Posterior cingulate gyrus (tissue), 11 donors: Measurements from ENCODE around the gene GABBR2.
A peak's percentile ranks its signal among the peaks of the same experiment; 100 is the strongest.

Source experiments
- DNase-seq, 10 donors: peaks; one replicate each; pipeline versions ENCODE4 v3.0.0 to v3.0.0-alpha.2; 2020 to 2021; ENCODE audit warnings: mixed read lengths in 3 of 10
- intact Hi-C: fragments of 100-400 bp; cut with DNase I; formaldehyde crosslinking; loops from one replicate; pipeline ENCODE4 v1.15.1; 2023

GABBR2 gene

DNA sequence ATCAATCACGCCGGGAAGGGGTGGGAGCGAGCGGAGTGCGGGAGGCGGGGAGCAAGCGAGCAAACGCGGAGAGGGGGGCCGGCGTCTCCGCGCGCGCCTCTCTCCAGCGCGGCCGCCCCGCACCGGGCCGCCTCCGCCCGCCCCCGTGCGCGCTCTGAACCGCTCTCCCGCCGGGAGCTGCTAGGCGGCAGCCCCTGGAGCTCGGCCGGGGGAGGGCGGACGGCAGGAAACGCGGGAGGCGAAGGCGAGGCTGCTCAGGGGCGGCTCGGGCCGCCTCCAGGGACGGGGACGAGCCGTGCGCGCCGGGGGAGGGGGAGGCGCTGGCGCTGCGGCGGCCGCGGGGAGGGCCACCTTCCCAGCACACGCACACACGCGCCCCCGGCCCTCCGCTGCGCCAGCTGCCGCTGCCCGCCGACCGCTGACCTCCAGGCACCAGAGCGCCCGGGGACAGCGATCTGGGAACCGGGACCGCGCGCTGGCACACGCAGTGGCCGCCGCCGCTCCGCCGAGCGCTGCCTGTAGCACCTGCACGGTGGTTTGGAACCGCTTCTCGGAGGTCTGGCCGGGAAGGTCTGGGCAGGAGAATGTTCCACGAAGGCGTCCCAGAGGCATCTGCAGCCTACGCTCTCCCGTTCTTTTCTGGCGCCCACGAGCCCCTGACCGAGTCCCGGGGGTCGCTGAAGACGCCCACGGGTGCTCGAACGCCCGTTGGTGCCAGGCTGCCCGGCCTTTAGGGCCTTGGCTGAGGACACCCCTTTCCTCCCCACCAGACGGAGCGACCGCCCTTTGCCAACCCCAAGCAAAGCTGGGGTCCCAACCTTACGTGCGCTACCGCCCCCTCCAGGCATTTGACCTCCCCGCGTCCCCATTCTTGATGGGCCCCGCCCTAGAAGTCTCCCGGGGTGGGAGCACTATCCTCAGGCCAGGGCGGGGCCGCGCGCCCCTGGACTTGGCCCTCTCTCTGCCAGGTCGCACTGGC is at the start of gene GABBR2:
GABBR2 (minus strand) TSS at position 3 of the 979 bp plus-strand sequence. CDS start 198 bp downstream, outside the sequence.
- intact Hi-C loops = no loop called here

DNA sequence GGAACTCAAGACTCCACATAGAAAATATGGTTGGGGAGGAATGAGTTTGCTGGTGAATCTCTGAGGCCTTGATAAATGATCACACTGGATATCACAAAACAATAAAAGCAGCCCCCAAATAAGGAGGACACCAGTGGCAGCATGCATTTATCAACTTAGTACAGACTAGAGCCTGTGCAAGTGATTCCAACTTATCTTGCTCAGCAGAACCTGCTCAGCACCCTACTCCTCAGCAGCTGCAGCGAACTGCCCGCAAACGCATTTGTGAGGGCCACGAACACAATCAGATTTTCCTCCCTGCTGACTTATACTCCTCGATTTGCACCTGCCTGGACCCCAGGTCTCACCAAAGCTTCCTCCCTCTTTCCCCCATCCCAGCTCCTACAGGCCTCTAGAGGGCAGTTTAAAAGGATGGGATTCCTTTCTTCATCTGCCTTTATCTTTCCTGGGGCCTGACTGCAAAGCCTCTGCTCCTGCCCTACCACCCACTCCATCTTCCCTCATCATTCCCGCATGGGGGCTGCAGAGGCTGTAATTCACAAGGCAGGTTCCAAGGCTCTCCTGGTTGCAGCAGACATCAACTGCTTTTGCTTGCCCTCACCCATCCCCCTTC is 46.4 kb upstream of the GABBR2 start:
- no peak for DNase-seq
- intact Hi-C loops = no loop called here

More for the DNA sequence above, at the start of gene GABBR2:
- peak in 8 of 10 donors; percentile 31 to 92 (median 49) for DNase-seq

DNA sequence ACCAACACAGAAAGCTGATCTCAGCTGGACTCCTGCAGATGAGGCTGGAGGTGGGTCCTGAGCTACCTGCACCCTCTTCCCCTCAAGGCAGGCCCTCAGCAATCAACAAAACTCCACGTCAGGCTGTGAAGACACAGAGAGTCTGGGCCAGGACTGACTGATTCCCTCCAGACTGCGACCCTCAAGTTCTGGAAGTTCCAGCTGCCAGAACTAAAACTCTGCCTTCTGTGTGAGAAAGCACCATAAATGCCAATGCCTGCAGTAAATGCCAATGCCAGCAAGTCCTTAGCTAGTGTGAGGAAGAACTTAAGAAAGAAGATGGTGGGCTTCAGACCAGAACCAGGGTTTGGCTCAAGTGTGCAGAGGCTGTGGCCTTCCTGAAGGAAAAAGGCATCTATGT is 42.5 kb upstream of the GABBR2 start:
- DNase-seq = no peak

DNA sequence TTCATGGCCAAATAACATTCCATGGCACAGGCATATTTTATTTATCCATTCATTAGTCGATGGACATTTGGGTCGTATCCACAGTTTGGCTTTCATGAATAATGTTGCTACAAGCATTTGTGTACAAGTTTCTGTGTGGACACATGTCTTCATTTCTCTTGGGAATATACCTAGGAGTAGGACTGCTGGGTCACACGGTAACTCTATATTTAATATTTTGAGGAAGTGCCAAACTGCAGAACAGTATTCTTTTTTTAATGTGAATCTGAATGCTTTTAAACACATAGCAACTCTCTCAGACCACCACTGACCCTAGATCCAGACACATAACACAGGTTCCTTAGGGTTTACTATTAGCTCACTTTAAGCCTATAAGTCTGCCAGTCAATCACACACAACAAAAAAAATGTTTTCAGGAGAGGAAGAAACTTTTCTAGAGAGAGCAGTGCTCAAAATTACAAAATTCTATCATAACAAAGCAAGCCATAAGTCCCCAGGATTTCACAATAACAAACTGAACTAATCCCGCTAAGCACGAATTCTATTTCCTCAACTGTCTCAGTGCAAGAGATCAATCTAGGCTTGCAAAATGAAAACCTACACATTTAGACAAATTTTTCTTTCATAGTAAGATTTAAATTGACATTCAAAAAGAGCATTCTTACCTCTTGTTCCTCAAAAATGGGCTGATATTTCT is 41.8 kb upstream of the GABBR2 start:
- intact Hi-C loops = no loop called here
- no peak for DNase-seq

More for the DNA sequence above, 42.5 kb upstream of the GABBR2 start:
- intact Hi-C loops = no loop called here

DNA sequence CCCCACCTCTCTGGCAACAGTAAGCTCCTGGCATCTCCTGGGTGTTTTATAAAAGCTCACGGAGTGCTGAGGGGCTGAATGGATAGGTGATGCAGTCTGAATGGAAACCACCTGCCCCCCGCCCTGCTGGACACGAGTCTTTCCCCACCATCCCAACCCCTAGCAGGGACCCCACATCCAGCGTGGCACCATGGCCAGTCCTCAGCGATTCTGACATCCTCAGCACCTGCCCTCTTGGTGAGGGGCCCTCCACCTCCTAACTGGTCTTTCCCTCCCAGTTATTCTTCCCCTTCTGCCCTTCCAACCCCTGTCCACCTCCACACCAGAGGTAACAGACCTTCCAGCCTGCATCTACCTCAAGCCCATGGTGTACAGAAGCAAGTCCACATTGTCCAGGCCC is 38.7 kb upstream of the GABBR2 start:
- intact Hi-C loops = no loop called here
- no peak for DNase-seq

DNA sequence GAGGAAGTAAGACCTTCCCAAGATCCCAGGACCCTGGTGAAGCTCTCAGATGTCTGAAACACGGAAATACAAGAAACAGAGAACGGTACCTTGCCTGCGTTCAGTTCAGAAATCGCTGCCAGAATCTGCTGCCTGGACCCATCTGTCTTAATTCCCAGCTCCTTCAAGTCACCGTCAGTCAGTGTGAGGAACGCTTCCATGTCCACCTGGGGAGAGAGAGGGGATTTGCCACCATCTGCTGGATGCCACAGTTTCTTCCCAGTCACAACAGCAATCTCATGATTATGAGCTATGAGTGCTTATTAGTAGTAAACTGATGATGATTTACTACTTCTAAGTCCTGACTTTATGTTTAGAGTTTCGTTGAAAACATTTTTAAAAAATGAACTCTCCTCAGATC is 36.7 kb upstream of the GABBR2 start:
- no peak for DNase-seq
- intact Hi-C loops = no loop called here

DNA sequence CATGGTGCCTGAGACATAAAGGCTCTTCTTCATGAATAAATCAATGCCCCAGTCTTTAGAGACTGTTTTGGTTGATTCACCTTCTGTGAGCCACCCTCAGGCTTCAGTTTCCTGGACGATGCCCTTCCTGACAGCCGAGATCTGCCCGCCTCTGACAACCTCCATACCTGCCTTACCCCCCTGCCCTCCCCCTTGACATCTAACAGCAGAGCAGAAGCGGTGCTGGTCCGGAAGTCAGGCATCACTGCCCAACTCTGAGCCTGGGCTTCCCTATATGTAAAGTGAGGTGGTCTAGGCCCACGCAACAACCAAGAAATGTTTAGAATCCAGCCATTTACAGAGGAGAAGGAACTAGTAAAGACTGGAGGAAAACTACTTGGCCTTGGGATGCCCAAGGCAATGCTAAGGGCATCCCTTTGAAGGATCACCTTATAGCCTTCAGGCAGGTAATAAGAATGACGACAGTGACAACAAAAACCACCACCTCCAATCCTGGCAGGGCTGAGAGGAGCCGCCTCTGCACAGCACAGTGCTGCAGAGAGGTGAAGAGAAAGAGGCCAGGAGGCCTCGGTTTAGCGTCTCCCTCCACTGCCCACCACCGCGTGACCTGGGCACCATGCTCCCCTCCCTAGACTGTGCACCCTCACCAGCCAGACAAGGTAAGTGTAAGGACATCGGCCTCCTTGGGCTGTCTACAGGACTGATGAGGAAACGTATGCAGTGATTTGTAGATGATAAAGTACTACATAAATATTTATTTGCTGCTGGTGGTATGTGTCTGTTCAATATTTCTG is 35.3 kb upstream of the GABBR2 start:
- intact Hi-C loops = no loop called here
- DNase-seq = no peak

DNA sequence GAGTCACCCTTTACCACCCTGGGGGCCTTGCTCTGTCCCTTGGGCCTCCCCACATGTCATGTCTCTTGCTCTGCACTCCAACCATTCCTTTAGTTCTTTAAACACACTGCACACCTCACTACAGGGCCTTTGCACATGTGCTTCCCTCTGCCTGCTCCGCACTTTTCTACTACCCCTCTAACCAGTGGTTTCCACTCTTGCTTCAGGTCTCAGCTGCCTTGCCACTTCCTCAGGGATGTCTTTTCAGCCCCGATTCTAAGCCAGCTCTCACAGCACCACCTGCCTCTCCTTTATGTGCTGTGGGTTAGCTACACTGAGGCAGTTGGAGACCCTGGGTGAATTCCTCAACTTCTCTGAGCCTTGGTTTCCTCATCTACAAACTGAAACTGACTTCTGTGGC is 34.6 kb upstream of the GABBR2 start:
- DNase-seq = no peak
- intact Hi-C loops = no loop called here

DNA sequence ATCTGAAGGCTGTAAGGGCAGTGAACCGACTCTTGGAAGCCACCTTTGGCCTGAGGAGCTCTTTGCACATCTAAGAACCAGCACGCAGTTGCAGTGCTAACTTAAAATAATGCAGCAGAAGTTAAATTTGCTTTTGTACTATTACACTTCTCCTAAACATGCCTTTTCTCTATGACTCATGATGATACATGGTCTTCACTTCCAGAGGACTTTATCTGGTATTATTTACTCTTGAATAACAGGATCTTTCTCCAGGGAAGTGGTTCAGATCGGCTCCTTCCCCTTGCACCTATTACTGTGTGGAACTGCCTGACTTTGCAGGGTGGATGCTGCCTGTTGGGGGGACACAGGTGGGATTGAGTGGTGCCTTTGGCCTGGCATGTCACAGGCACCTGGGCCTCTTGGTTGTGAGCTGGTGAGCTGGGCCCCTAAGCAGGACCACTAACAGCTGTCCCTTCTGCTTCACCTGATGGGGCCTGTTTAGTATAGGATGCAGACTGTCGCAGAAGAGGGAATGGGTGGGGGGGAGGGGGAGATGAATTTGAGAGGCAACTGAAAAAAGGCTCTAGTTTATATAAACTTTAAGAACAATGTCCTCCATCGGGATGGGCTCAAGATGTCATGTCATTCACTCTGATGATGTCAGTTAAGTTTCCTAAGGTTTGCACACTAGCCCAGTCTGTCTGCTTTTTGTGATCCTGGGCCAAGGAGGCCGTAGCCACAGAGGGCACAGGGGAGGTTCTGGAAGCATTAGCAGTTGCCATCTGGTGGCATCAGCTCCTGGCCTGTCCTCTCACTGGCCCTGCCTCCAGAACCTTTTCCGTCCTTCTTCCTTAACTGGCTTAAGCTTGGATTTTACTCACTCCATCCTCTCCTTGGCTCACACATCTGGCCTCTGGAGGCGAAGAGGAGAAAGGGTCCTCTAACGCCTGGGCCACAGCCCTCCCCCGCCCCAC is 33.9 kb upstream of the GABBR2 start:
- intact Hi-C loops = no loop called here

DNA sequence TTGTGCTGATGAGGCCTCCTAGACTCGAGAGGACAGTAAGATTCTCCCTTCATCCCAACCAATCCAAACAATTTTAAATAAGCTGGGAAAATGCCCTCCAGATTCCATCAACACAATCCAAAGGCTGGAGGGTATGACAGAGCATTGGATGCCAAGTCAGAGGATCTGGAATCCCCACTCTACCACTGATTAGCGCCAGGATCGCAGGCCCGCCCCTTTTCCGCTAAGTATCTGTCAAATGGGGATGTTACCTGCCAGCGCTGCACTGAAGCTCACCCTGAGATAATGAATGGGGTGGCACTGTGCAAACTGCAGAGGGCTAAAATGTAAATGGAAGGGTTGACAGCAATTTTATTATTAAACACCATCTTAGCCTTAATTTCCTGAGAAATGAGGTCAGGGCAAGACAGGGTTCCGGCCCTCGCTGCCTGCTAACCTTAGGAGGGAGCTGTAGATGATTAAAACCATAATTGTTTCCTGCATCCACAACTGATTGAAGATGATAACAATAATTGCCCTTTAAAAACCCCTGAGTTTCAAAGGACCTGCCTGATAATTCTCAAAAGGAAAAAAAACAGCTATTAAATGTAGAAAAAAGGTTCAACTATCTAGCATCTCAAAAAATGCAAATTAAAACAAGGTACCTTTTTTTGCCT is 31.6 kb upstream of the GABBR2 start:
- intact Hi-C loops = no loop called here
- no peak for DNase-seq

More for the DNA sequence above, 33.9 kb upstream of the GABBR2 start:
- no peak for DNase-seq

DNA sequence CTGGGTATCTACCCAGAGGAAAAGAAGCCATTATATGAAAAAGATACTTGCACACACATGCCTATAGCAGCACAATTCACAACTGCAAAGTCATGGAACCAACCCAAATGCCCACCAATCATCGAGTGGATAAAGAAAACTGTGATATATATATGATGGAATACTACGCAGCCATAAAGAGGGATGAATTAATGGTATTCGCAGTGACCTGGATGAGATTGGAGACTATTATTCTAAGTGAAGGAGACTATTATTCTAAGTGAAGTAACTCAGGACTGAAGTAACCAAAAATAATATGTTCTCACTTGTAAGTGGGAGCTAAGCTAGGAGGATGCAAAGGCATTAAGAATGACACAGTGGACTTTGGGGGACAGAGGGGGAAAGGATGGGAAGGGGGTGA is 30.0 kb upstream of the GABBR2 start:
- no peak for DNase-seq
- intact Hi-C loops = no loop called here

DNA sequence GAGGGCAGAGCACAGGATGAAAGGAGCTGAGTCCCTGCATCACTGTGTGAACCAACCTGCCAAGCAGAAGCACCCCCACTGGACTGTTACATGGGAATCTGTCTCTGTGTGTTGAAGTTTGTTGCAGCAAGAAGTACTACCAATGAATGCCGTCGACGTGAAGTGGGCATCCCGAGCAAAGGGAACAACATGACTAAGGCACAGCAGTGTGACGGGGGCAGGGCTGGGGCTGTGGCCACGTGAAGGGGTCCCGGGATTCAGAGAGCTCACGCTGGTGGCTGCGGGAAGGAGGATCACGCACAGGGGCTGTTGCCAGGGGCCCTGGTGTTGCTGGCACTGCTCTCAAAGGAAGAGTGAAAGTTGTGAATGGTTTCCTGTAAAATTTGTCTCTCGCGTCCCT is 27.5 kb upstream of the GABBR2 start:
- intact Hi-C loops = no loop called here
- no peak for DNase-seq

DNA sequence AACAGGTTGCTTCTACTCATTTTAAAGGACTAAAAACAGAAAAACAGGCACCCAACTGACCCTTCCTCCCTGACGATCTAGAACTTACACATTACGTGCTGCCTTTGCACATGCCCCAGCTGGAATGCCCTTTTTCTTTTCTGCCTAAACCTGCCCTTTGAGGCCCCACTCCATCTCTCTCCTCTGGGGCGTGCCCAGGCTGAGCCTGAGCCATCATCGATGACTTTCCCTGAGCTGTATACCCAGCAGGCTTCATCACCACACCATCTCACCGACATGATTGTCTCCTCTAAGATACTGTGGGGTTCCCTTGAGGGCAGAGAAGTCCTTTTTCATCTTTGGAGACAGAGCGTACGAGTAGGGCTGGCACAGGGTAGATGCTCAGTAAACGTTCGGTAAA is 24.1 kb upstream of the GABBR2 start:
- intact Hi-C loops = no loop called here
- no peak for DNase-seq

DNA sequence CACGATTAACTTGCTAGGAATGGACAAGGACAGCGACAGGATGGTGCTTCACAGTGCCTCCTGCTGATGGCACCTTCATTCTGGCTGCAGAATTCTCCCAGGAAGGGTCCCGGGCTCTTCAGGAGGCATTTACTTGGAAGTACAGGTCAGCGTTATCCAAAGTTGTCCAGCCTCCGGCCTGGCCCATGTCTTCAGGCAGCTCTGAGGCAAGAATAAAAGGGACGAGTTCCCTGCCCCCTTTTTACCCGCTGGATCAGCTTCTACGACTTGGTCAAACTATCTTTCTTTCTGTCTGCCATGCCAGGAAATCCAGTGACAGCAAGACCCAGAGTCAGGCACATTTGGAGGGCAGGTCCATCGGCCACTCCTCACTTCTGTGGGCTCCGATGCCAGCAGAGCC is 23.4 kb upstream of the GABBR2 start:
- intact Hi-C loops = no loop called here
- no peak for DNase-seq

DNA sequence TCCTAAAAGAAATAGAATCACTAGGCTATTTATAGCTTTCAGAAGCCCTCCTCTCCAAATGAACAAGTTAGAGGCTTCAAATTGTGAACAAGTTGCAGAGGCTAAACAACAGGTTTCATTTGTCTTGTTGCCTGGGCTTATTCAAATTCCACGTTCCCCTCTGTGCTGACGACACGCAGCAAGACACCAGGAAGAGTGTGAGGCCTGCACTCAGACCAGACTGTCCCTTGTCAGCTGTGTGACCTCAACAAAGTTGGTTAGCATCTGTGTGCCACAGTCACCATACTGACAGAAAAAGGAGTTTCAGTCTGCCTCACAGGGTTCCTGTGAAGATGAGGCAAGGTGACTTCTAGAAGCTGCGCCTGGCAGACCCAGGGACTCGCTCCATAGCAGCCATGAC is 22.1 kb upstream of the GABBR2 start:
- intact Hi-C loops = no loop called here
- no peak for DNase-seq

DNA sequence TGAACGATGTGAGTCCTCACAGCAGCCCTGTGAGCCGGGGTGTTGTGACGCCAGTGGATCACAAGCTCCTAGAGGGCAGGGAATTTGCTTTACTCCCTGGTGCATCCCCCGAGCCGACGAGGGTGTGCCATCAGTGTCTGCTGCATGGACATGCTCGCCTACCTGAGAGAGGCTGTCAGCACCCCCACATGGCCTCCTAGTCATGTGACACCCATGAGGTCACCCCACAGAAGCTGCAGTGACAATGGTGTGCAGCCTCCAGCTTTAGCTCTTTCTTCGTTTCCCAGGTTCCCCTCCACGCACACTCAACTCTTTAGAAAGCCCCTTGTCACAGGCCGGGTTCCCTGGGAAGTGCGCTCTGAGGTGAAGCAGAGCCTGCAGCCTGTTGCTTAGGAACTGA is 19.8 kb upstream of the GABBR2 start:
- no peak for DNase-seq
- intact Hi-C loops = no loop called here

DNA sequence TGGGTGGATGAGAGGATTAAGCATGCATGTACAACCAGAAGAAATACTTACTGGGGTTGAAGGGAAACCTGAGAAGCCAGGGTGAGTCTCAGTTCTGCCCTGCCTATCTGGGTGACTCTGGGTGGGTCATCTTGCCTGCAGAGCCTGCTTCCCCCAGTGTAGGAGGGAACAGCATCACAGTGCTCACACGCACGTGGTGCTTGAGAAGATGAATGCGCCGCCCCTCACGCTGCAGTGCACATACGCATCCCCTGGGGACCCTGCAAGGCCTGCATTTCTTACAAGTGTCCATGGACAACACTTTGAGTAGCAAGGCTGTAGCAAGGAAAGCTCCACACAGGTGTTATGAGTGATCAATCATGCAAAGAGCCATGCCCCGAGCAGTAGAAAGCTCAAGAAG is 18.7 kb upstream of the GABBR2 start:
- DNase-seq = no peak
- intact Hi-C loops = no loop called here

DNA sequence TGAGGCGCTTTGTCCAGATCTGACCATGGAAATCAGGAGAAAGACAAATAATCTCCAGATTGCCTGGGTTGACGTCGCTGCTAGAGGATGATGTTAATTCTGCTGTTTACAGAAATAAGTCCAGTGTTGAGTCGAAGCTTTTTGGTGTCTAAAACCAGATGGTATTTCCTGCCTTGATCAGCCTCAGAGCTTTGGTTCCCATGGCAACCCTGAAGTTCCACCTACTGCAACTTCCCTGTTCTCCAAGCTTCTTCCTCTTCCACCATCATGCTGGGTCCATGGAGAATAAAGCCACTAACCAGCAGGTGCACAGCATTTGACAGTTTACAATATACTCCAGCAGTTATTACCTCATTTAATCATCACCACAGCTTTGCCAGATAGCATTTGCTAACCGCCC is 18.0 kb upstream of the GABBR2 start:
- intact Hi-C loops = no loop called here

More for the DNA sequence above, 18.0 kb upstream of the GABBR2 start:
- peak in 1 of 10 donors; percentile 47 for DNase-seq
